ENCODE data around the gene TXNIP.
"Not testable (repeated sequence)": the region's sequence is repeated elsewhere in the genome, so short reads cannot be mapped to it uniquely, and the experiment has no call there.

DNA sequence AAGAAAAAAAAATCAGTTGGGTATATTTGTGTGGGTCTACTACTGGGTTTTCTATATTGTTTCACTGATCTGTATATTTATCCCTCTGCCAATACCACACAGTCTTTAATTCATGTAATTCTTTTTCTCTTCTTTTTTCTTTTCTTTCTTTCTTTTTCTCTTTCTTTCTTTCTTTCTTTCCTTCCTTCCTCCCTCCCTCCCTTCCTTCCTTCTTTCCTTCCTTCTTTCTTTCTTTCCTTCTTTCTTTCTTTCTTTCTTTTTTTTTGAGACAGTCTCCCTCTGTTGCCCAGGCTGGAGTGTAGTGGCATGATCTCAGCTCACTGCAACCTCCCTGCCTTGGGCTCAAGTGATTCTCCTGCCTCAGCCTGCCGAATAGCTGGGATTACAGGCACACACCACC is 30.3 kb upstream of the TXNIP start:
- TF ChIP-seq BACH2 (CRISPR knock-in tag; IDR thresholded peaks at IDR 0.05; ENCODE audit: borderline replicate concordance); ZFP30 (CRISPR knock-in tag; IDR thresholded peaks at IDR 0.05); ZNF565 (CRISPR knock-in tag; conservative IDR thresholded peaks at IDR 0.05; ENCODE audit: low read depth); ARNTL (CRISPR knock-in tag; IDR thresholded peaks at IDR 0.05; ENCODE audit: borderline replicate concordance, low read depth); ZC3H10 (CRISPR knock-in tag; IDR thresholded peaks at IDR 0.05): not testable (repeated sequence)
- TF ChIP-seq, protein P1, sequence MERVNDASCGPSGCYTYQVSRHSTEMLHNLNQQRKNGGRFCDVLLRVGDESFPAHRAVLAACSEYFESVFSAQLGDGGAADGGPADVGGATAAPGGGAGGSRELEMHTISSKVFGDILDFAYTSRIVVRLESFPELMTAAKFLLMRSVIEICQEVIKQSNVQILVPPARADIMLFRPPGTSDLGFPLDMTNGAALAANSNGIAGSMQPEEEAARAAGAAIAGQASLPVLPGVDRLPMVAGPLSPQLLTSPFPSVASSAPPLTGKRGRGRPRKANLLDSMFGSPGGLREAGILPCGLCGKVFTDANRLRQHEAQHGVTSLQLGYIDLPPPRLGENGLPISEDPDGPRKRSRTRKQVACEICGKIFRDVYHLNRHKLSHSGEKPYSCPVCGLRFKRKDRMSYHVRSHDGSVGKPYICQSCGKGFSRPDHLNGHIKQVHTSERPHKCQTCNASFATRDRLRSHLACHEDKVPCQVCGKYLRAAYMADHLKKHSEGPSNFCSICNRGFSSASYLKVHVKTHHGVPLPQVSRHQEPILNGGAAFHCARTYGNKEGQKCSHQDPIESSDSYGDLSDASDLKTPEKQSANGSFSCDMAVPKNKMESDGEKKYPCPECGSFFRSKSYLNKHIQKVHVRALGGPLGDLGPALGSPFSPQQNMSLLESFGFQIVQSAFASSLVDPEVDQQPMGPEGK (CRISPR knock-in tag; IDR thresholded peaks at IDR 0.05; ENCODE audit: borderline replicate concordance) = not testable (repeated sequence)

Measured in SK-N-SH treated with all-trans-retinoic acid at 6 μM for 48 hours (cell line).